ENCODE data around the gene LRIG1. TPM values are rescaled to one million over a fixed set of nuclear protein-coding genes. Genes with fewer than 3 reads are reported as not detected.

LRIG1 gene
- total and polyA plus RNA-seq, 9 of the 15 experiments (the other 6 are each of a cell fraction or from before 2014, with no cell fraction given), result 0.05 to 0.38 (median 0.13) TPM; not detected in 3

DNA sequence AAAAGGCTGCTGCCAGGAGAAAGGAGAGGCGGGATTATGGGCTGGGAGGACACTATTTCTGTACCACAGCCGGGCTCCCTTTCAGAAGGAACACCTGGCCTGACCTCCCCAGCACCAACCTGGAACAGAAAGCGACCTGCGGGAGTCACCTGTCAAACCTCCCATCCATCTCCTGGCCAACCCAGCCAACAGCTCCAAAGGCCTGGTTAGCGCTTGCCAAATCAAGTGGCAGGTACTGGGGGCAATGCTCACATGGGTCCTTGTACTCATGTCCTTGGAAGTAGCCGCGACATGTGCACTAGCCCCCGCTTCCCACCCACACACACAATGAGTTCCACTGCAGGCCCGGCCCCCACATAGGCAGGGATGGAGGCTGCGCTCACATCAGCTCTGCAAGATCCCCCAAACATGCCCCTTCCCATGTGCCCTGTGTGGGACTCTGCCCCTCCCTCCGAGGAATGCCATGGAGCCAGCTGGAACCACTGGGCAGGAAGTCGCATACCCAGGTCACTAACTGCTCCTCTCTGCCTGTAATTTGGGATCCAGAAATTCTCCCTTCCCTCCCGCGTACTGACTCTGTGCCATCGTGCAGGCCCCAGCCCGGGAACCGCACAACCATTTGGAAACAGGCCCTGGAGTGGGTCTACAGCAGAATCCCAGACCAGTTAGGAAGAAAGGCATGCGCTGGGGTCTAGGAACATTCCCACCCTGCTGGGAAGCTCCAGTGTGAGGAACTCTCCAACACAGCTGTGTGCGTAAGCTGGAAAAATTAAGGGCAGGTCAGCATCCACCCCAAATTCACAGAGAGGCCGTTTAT is 98.9 kb downstream of the LRIG1 start (continued):
- TF ChIP-seq, protein P1, sequence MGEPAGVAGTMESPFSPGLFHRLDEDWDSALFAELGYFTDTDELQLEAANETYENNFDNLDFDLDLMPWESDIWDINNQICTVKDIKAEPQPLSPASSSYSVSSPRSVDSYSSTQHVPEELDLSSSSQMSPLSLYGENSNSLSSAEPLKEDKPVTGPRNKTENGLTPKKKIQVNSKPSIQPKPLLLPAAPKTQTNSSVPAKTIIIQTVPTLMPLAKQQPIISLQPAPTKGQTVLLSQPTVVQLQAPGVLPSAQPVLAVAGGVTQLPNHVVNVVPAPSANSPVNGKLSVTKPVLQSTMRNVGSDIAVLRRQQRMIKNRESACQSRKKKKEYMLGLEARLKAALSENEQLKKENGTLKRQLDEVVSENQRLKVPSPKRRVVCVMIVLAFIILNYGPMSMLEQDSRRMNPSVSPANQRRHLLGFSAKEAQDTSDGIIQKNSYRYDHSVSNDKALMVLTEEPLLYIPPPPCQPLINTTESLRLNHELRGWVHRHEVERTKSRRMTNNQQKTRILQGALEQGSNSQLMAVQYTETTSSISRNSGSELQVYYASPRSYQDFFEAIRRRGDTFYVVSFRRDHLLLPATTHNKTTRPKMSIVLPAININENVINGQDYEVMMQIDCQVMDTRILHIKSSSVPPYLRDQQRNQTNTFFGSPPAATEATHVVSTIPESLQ (CRISPR knock-in tag; IDR thresholded peaks at IDR 0.05), result no peak
- TF ChIP-seq, protein P2, sequence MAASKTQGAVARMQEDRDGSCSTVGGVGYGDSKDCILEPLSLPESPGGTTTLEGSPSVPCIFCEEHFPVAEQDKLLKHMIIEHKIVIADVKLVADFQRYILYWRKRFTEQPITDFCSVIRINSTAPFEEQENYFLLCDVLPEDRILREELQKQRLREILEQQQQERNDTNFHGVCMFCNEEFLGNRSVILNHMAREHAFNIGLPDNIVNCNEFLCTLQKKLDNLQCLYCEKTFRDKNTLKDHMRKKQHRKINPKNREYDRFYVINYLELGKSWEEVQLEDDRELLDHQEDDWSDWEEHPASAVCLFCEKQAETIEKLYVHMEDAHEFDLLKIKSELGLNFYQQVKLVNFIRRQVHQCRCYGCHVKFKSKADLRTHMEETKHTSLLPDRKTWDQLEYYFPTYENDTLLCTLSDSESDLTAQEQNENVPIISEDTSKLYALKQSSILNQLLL (CRISPR knock-in tag; IDR thresholded peaks at IDR 0.05; ENCODE audit: borderline replicate concordance), result no peak
- no peak for TF ChIP-seq ZNF695 (CRISPR knock-in tag; IDR thresholded peaks at IDR 0.05)

DNA sequence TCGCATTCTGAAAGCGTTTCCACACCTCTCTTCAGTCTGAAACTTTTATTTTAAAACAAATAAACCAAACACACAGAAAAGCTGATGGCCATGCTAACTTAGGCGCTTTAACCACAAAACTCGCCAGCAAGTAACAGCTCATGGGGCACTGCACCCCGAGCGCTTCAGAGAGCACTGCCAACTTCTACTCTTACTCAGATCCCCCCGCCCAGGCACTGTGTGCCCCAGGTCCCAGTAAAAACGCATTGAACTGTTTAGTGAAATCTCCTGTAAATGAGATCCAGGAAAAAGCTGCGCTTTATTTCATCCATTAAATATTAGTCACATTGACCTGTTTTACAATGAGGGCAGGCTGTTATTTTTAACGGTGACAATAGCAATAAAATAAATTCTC is 99.7 kb downstream of the LRIG1 start:
- H3K4me3 ChIP-seq, result no peak overlapping the region
- WGBS (ENCODE audit: insufficient coverage, low coverage, missing lambda C conversion rate), result 25% methylated on average over 9 of the region's 10 CpGs
- BruUV-seq (replicated peaks), result no TSS peak

More for the DNA sequence above, 99.7 kb downstream of the LRIG1 start:
- H3K4me1 ChIP-seq (replicated peaks in 1 of 2; ENCODE audit: control insufficient read depth in 2 of 2, insufficient read depth in 2 of 2, low read length in 2 of 2), result no peaks in the 10 kb centered on the region; a peak in 1 of 5 replicates
- TF ChIP-seq ZKSCAN1 (IDR thresholded peaks at IDR 0.05; ENCODE audit: low read depth, low read length) (no peak), ELF4 (CRISPR knock-in tag; IDR thresholded peaks at IDR 0.05) (no peak), PTBP1 (IDR thresholded peaks at IDR 0.05; ENCODE audit: low read depth, low read length) (no peak), ZNF23 (CRISPR knock-in tag; IDR thresholded peaks at IDR 0.05) (no peak), ZNF655 (CRISPR knock-in tag; IDR thresholded peaks at IDR 0.05) (no peak), ZKSCAN8 (CRISPR knock-in tag; IDR thresholded peaks at IDR 0.05) (no peak), MBD2 (IDR thresholded peaks at IDR 0.05; ENCODE audit: borderline replicate concordance, low read depth) (no peak), ZNF41 (CRISPR knock-in tag; conservative IDR thresholded peaks at IDR 0.05) (no peak), LCOR (CRISPR knock-in tag; IDR thresholded peaks at IDR 0.05) (no peak), ZFP36 (IDR thresholded peaks at IDR 0.05; ENCODE audit: low read depth, low read length, partially characterized antibody) (no peak), HDAC3 (IDR thresholded peaks at IDR 0.05; ENCODE audit: borderline replicate concordance, partially characterized antibody) (no peak), CBX3 (IDR thresholded peaks at IDR 0.05; ENCODE audit: borderline replicate concordance in 1 of 2, low read length in 2 of 2) (no peak)
- H3K27me3 ChIP-seq (ENCODE audit: control insufficient read depth in 2 of 2, insufficient read depth in 2 of 2, low read length in 2 of 2), result peaks cover 0 to 14% of the 10 kb centered on the region in 2 experiments; a peak in 2 of 5 replicates
- no peak overlapping the region for H2AFZ ChIP-seq (ENCODE audit: low read depth, low read length)
- in situ Hi-C loops (cut with MboI), result loop anchor here (10.0 kb wide), 1 partner anchor 424 kb away; no protein-coding TSS in a partner anchor
- no peak overlapping the region for H3K27ac ChIP-seq (ENCODE audit: extremely low read depth, low read depth, low read length)
- FAIRE-seq, result no peak
- H3K4me2 ChIP-seq (ENCODE audit: insufficient read depth, low read length), result no peak overlapping the region
- no peak for DNase-seq (ENCODE audit: extremely low read depth in 1 of 4, low spot score in 3 of 4)
- intact Hi-C loops (cut with micrococcal nuclease), result no loop called here
- no peaks in the 10 kb centered on the region for H4K20me1 ChIP-seq (replicated peaks; ENCODE audit: control insufficient read depth, insufficient read depth, low read length)
- no peaks in the 10 kb centered on the region for H3K79me2 ChIP-seq (ENCODE audit: control insufficient read depth, insufficient read depth, low read length)
- H3K9me1 ChIP-seq (ENCODE audit: control insufficient read depth, insufficient read depth, low read length), result no peaks in the 10 kb centered on the region
- no peaks in the 10 kb centered on the region for H3K36me3 ChIP-seq (ENCODE audit: control insufficient read depth, insufficient read depth, low read length)
- ChIA-PET CTCF (ENCODE audit: low intra/inter-chr PET ratio) (no interaction called here), POLR2A (interaction anchor here (0.6 to 2.3 kb wide), 2 partner anchors 11 to 24 kb away, joined by 3 to 6 read pairs; no protein-coding TSS in a partner anchor)
- no peaks in the 10 kb centered on the region for H3K9me3 ChIP-seq (replicated peaks; ENCODE audit: control insufficient read depth, insufficient read depth, low read depth, low read length)
- H3K9ac ChIP-seq (ENCODE audit: insufficient read depth in 1 of 2, low read depth in 2 of 2, low read length in 2 of 2), result no peak overlapping the region
- no peak for ATAC-seq
